Mucosa of stomach (tissue), 1 donor: ENCODE data around the gene PTPRK.
"Not testable (repeated sequence)": the region's sequence is repeated elsewhere in the genome, so short reads cannot be mapped to it uniquely, and the experiment has no call there.

Source experiments
- H3K27me3 ChIP-seq: one replicate; pipeline ENCODE4 v1.7.0; 2013; ENCODE audit warnings: mild to moderate bottlenecking, low read length; ENCODE audit not compliant: control insufficient read depth, insufficient read depth
- H3K36me3 ChIP-seq: one replicate; pipeline ENCODE4 v1.7.0; 2013; ENCODE audit warnings: low read length; ENCODE audit not compliant: control insufficient read depth, insufficient read depth
- H3K4me1 ChIP-seq: one replicate; pipeline ENCODE4 v1.7.0; 2013; ENCODE audit warnings: mild to moderate bottlenecking, low read length; ENCODE audit not compliant: control insufficient read depth, insufficient read depth
- H3K4me3 ChIP-seq: one replicate; pipeline ENCODE4 v1.7.0; 2013; ENCODE audit warnings: low read length
- H3K9ac ChIP-seq: one replicate; pipeline ENCODE4 v1.7.0; 2013; ENCODE audit warnings: mild to moderate bottlenecking, low read length, moderate library complexity
- H3K9me3 ChIP-seq: one replicate; pipeline ENCODE4 v1.7.0; 2013; ENCODE audit warnings: mild to moderate bottlenecking, low read length, moderate library complexity; ENCODE audit not compliant: control insufficient read depth
- donor health status: Pancreatic carcinoma.

Gene PTPRK

GRCh38 chr6:128455959-128456358 is 64.4 kb downstream of the PTPRK start:
- Histone ChIP-seq H3K36me3 (no peaks in the 10 kb centered on the region), H3K9me3 (no peaks in the 10 kb centered on the region), H3K4me1 (no peaks in the 10 kb centered on the region), H3K4me3 (no peak overlapping the region), H3K9ac (no peak overlapping the region), H3K27me3 (no peaks in the 10 kb centered on the region)

- H3K36me3 ChIP-seq: no peaks in the 10 kb centered on the region
- no peak overlapping the region for H3K9ac ChIP-seq
- H3K9me3 ChIP-seq: no peaks in the 10 kb centered on the region
- no peaks in the 10 kb centered on the region for H3K27me3 ChIP-seq
- no peaks in the 10 kb centered on the region for H3K4me1 ChIP-seq
- no peak overlapping the region for H3K4me3 ChIP-seq
Observed at GRCh38 chr6:128452713-128453112, 67.7 kb downstream of the PTPRK start.

- H3K27me3 ChIP-seq: no peaks in the 10 kb centered on the region
- peaks cover 9% of the 10 kb centered on the region for H3K4me1 ChIP-seq
- H3K36me3 ChIP-seq: no peaks in the 10 kb centered on the region
- H3K9me3 ChIP-seq: no peaks in the 10 kb centered on the region
- no peak overlapping the region for H3K9ac ChIP-seq
- H3K4me3 ChIP-seq: no peak overlapping the region
Observed at GRCh38 chr6:128446497-128446896, 73.9 kb downstream of the PTPRK start.

GRCh38 chr6:128443553-128443952 is 76.8 kb downstream of the PTPRK start:
- Histone ChIP-seq H3K36me3 (no peaks in the 10 kb centered on the region), H3K27me3 (no peaks in the 10 kb centered on the region), H3K4me3 (no peak overlapping the region), H3K9me3 (no peaks in the 10 kb centered on the region), H3K4me1 (peaks cover 9% of the 10 kb centered on the region), H3K9ac (peak overlapping the region; percentile 22)

- no peak overlapping the region for H3K9ac ChIP-seq
- peaks cover 9% of the 10 kb centered on the region for H3K4me1 ChIP-seq
- H3K9me3 ChIP-seq: no peaks in the 10 kb centered on the region
- no peaks in the 10 kb centered on the region for H3K27me3 ChIP-seq
- no peaks in the 10 kb centered on the region for H3K36me3 ChIP-seq
- no peak overlapping the region for H3K4me3 ChIP-seq
Observed at GRCh38 chr6:128439627-128440026, 80.8 kb downstream of the PTPRK start.

GRCh38 chr6:128438393-128438792 is 82.0 kb downstream of the PTPRK start:
- Histone ChIP-seq H3K4me1 (peaks cover 9% of the 10 kb centered on the region), H3K9me3 (no peaks in the 10 kb centered on the region), H3K9ac (no peak overlapping the region), H3K27me3 (no peaks in the 10 kb centered on the region), H3K4me3 (no peak overlapping the region), H3K36me3 (no peaks in the 10 kb centered on the region)

- Histone ChIP-seq H3K9me3 (no peaks in the 10 kb centered on the region), H3K36me3 (no peaks in the 10 kb centered on the region), H3K4me3 (no peak overlapping the region), H3K27me3 (no peaks in the 10 kb centered on the region), H3K9ac (no peak overlapping the region), H3K4me1 (peaks cover 3% of the 10 kb centered on the region)
Observed at GRCh38 chr6:128437685-128438084, 82.7 kb downstream of the PTPRK start.

GRCh38 chr6:128434752-128435151 is 85.6 kb downstream of the PTPRK start:
- not testable (repeated sequence) for H3K9ac ChIP-seq, H3K27me3 ChIP-seq, H3K4me1 ChIP-seq, H3K9me3 ChIP-seq, H3K4me3 ChIP-seq, H3K36me3 ChIP-seq

GRCh38 chr6:128432394-128432793 is 88.0 kb downstream of the PTPRK start:
- no peaks in the 10 kb centered on the region for H3K27me3 ChIP-seq
- no peaks in the 10 kb centered on the region for H3K9me3 ChIP-seq
- no peak overlapping the region for H3K4me3 ChIP-seq
- H3K36me3 ChIP-seq: no peaks in the 10 kb centered on the region
- peaks cover 6% of the 10 kb centered on the region for H3K4me1 ChIP-seq
- H3K9ac ChIP-seq: no peak overlapping the region

- Histone ChIP-seq H3K36me3 (no peaks in the 10 kb centered on the region), H3K9ac (no peak overlapping the region), H3K27me3 (no peaks in the 10 kb centered on the region), H3K4me1 (peaks cover 6% of the 10 kb centered on the region), H3K9me3 (no peaks in the 10 kb centered on the region), H3K4me3 (no peak overlapping the region)
Observed at GRCh38 chr6:128427139-128427538, 93.3 kb downstream of the PTPRK start.

- no peak overlapping the region for H3K9ac ChIP-seq
- H3K36me3 ChIP-seq: no peaks in the 10 kb centered on the region
- H3K9me3 ChIP-seq: no peaks in the 10 kb centered on the region
- H3K4me3 ChIP-seq: no peak overlapping the region
- no peaks in the 10 kb centered on the region for H3K27me3 ChIP-seq
- peaks cover 6% of the 10 kb centered on the region for H3K4me1 ChIP-seq
Observed at GRCh38 chr6:128425856-128426255, 94.5 kb downstream of the PTPRK start.

- H3K4me3 ChIP-seq: no peak overlapping the region
- no peak overlapping the region for H3K9ac ChIP-seq
- no peaks in the 10 kb centered on the region for H3K4me1 ChIP-seq
- H3K36me3 ChIP-seq: no peaks in the 10 kb centered on the region
- no peaks in the 10 kb centered on the region for H3K9me3 ChIP-seq
- no peaks in the 10 kb centered on the region for H3K27me3 ChIP-seq
Observed at GRCh38 chr6:128422871-128423270, 97.5 kb downstream of the PTPRK start.

- Histone ChIP-seq H3K27me3 (no peaks in the 10 kb centered on the region), H3K4me3 (no peak overlapping the region), H3K9me3 (no peaks in the 10 kb centered on the region), H3K9ac (no peak overlapping the region), H3K36me3 (no peaks in the 10 kb centered on the region), H3K4me1 (no peaks in the 10 kb centered on the region)
Observed at GRCh38 chr6:128422200-128422599, 98.2 kb downstream of the PTPRK start.
